HCEC 1CT (cell line): ENCODE measurements around the gene TBC1D24.

Experiments
- DNase-seq: peaks from one replicate; pipeline ENCODE4 v3.0.0-alpha.2; 2017

TBC1D24 gene

DNA sequence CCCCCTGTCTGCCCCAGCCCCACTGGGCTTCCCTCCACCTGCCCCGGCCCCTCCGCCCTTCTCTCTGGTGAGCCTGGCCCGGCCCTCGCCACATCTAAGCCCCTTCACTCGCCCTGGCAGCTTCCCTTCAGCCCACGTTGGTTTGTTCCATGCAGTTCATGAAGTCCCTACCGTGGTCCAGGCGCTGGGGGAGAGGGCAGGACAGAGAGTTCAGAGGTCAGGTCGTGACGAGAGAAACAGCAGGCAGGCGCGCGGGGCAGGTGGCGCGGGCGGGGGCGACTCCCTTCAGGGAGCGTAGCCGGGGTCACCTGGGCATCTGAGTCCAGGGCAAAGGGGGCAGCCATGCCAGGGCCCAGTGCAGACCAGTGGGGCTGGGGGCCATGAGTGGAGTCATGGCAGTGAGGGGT, 23.9 kb upstream of the TBC1D24 start:
- DNase-seq = no peak

DNA sequence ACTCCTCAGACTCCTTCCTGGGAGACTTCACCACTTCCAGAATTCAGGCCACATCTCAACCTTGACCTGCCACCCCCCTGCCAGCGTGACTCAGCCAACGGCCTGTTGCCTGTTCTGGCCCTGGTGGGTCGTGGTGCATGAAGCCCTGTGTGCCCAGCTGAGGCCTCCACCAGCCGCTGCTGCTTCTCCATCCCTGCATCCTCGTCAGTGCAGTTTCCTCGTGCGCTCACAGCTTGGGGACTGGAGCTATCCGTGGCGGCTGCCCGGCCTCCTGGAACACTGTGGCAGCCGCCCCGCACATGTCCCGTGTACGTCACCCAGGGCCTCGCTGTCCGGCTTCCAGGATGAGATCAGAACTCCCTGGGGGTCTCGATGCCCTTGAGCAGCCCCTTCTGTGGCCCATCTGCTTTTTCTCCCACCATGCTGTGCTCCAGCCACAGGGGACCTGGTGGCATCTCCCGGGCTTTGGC, 23.0 kb upstream of the TBC1D24 start:
- no peak for DNase-seq

DNA sequence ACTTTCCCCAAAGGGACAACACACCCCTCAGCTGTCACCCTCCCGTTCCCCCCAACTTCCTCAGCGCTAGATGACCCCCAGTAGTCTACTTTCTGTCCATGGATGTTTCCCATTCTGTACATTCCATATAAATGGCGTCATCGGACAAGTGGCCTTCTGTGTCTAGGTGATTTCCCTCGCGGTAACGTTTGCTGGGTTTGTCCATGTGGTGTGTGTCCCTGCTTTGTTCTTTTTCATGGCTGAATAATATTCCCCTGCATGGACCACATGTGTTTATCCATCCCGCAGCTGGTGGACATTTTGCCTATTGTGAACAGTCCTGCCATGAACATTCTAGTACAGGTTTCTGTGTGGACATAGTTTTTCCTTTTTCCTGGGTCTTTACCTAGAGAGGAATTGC, 22.3 kb upstream of the TBC1D24 start:
- DNase-seq = no peak

DNA sequence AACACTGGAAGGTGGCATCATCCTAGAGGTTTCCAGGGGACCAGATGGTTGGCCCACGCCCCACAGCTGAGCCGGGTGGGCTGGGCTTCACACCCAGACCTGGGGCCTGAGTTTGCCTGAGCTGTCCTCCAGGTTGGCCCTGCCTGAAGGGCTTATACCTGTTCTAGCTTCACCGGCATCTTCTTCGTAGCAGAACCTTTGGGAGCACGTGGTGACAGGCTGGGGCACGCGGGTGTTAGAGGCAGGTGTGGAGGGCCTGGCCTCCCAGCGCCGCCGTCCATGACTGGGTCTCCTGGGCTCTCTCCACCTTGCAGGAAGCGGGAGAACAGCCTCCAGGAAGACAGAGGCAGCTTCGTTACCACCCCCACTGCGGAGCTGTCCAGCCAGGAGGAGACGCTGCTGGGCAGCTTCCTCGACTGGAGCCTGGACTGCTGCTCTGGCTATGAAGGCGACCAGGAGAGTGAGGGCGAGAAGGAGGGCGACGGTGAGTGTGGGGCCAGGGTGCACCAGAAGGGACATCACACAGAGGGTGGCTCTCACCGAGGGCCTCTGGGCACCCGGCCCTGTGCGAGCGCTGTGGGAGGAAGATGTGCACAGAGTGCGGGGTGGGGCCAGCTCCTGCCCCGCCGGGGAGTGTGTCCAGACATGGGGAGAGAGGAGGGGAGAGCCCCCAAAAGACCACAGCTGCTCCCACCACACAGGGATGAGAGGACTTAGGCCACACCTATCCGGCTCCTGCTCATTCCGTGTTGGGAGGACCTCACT, 19.7 kb upstream of the TBC1D24 start:
- no peak for DNase-seq

DNA sequence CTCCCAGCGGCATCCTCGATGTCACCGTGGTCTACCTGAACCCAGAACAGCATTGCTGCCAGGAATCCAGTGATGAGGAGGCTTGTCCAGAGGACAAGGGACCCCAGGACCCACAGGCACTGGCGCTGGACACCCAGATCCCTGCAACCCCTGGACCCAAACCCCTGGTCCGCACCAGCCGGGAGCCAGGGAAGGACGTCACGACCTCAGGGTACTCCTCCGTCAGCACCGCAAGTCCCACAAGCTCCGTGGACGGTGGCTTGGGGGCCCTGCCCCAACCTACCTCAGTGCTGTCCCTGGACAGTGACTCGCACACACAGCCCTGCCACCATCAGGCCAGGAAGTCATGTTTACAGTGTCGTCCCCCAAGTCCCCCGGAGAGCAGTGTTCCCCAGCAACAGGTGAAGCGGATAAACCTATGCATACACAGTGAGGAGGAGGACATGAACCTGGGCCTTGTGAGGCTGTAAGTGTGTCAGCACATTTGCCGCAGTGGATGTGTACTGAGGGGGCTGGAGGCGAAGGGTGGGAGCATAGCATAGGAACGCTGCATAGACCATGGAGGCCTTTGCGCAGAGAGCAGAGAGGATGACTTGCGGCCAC, 18.3 kb upstream of the TBC1D24 start:
- DNase-seq = no peak

DNA sequence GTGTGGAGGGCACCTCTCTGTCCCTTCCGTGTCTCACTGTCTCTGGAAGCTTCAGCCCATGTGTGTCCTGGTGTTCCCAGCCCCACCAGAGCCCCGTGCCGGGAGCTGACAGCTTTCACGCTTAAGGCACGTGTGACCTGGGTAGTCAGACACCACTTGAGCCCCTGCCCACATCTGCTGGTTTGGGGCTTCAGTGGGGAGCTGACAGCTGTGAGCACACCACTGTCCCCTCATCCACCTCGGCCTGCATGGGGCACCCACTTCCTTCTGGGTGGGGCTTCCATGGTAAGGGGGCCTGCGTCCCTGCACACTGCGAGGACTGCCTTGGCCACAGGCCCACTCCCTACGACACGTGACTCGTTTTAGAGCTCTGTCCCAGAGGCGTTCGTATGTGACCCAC, 17.7 kb upstream of the TBC1D24 start:
- DNase-seq = no peak

DNA sequence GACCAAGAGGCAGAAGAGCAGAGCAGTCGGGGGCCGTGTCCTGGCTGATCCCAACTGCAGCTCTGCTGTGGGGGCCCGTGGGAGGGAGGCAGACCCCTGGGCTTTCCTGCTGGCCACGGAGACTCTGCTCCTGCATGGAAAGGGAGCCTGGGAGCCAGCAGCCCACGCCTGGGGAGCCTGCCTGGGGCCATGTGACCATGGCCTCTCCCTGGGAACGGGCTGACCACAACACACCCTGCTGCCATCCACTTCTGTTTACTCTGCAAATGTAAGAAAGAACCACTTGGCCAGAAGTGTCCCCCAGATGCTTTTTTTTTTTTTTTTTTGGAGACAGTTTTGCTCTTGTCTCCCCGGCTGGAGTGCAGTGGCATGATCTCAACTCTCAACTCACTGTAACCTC, 17.0 kb upstream of the TBC1D24 start:
- no peak for DNase-seq

DNA sequence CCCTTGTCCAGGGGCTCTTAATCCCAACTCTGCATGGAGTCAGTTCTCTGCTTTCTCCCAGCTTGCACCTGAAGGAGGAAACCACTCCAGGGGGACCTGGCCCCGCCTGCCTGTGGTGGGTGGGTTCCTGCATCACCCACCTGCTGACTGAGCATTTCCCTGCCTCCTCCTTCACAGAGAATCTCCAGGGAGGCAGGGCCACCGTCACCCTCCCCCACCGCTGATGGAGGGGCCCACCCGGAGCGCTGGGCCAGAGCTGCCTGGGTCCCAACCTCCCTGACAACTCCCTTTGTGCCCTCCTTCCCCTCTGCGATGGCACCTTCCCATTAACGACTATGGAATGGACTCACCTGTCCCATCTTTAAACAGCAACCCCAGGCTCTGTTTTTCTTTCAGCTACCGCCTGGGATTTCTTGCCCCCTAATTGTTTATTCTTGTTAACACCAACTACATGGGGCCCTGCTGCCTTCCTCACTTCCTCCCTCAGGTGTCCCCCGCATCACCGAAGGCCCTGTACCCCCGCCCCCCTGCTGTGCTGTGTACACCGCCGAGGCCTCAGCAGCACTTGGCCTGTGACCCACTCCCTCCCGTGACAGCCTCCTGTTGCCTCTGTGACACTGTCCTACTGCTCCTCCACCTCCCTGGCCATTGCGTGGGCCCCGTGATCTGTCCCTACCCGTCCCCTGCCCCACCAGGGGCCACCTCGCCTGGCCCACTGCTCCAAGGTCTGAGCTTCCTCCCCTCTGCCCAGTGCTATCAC, 15.9 kb upstream of the TBC1D24 start:
- no peak for DNase-seq

DNA sequence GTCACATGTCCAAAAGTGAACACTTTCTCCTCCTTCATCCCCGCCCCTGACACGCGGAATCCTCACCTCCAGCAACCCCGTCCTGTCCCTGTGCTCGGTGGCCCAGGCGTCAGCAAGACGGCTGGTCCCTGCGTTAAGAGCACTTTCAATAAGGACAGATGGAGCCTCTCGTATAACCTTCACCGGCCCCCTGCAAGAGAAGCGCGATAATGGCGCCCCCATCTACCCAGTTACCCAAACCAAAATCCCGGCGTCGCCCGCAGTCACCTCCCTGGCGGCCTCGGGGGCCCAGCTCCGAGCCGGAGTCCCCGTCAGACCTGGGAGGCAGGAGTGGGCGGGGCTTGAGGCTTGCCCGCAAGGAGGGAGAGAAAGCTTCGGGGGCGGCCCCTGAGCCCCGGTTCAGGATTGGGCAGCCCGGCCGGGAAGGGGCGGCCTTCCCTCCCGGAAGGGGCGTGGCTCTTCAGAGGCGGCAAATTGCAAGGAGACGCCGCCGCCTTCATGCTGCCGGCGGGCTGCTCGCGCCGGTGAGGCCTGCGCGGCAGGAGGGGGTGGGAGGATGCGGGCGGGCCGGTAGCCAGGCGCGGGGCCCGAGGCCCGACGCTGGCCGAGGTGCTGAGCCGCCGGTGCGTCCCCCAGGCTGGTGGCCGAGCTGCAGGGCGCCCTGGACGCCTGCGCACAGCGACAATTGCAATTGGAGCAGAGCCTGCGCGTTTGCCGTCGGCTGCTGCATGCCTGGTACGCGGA, 15.1 kb upstream of the TBC1D24 start, which contains the start of gene TEDC2:
TEDC2 (plus strand) TSS at position 463 of the 744 bp plus-strand sequence; CDS start at position 499, 36 bp downstream.
- peak; percentile 93 for DNase-seq

DNA sequence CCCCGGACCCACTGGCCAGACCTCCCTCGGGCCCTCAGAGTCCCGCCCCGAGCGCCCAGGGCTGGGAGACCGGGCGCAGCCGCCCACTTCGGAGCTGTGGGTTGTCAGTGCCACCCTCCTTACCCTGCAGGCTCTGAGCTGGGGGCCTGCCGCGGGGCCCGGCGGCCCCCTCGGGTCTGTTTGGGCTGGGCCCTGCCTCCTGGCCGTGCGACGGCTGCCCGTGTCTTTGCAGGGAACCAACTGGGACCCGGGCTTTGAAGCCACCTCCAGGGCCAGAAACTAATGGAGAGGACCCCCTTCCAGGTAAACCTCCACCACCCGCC, 14.6 kb upstream of the TBC1D24 start:
- DNase-seq = no peak

DNA sequence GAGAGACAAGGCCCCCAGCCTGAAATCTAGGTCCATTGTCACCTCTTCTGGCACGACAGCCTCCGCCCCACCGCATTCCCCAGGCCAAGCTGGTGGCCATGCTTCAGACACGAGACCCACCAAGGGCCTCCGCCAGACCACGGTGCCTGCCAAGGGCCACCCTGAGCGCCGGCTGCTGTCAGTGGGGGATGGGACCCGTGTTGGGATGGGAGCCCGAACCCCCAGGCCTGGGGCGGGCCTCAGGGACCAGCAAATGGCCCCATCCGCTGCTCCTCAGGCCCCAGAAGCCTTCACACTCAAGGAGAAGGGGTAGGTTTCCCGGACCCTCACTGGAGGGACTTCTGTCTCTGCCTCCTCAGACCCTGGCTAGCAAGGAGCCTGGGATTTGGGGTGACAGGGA, 14.0 kb upstream of the TBC1D24 start:
- DNase-seq = no peak

DNA sequence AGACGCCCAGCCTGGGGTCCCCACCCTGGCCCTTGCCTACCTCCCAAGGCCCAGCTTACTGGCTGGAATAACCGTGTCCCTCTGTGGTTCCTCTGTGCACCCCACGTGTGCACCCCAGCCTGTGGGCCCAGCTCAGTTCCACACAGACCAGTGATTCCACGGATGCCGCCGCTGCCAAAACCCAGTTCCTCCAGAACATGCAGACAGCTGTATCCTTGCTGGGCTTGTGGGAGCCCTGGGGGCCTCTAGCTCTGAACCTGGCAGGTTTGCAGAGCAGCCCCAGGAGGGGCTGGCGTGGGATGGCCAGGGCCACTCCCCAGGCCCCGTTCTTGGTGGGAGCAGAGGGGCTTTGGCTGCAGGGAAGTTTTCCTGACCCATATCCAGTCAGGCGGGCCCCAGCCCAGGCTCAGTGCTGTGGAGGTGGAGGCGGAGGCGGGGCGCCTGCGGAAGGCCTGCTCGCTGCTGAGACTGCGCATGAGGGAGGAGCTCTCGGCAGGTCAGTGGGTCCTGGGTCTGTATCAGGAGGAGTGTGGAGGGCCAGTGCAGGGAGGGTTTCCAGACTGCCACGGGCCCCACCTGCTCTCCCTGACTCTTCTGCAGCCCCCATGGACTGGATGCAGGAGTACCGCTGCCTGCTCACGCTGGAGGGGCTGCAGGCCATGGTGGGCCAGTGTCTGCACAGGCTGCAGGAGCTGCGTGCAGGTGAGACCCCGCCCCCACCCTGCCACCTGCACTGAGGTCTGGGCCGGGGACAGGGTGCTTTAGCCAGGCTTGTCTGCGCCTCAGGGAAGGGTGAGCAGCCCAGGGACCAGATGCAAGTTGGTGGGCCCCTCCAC, 12.7 kb upstream of the TBC1D24 start:
- no peak for DNase-seq

DNA sequence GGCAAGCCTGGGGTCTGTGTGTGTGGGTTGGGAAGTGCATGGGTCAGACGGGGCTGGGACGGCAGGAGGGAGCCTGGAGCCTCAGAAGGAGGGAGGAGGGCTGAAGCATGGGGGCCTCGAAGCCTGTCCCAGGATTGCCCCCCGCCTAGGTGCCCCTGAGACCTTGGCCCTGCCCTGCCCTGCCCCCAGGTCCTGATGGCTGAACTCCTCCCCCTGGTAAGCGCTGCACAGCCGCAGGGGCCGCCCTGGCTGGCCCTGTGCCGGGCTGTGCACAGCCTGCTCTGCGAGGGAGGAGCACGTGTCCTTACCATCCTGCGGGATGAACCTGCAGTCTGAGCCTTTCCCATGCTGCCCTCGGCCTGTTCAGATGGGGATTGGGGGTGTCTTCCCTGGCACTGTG, 10.6 kb upstream of the TBC1D24 start:
- DNase-seq = no peak

DNA sequence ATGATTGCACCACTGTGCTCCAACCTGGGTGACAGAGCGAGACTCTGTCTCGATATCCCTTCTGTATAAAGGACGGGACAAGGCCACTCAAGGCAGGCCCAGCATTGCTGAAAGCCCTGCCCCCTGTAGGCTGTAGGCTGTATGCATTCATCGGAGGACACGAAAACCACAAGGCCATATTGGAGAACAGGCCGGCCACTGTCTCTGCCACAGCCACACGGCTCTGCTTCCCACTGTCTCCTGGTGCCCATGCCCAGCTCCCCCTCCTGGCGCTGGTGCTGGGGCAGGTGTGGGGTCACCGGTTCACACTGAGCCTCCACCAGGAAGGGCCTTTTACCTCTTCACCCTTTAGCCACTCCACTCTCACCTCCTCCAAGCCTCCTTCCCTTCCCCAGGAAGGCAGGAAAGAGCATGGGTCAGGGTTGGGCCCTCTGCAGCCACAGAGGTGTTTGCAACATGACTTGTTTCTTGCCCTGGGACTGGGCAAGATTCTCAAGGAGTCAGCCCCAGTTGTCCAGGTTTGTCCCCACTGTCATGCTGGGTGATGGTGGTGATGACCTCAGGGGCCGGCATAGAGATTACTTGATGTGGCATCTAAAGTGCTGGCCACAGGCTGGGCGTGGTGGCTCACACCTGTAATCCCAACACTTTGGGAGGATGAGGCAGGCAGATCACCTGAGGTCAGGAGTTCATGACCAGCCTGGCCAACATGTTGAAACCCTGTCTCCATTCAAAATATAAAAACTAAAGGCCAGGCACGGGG, 9.1 kb upstream of the TBC1D24 start:
- no peak for DNase-seq

DNA sequence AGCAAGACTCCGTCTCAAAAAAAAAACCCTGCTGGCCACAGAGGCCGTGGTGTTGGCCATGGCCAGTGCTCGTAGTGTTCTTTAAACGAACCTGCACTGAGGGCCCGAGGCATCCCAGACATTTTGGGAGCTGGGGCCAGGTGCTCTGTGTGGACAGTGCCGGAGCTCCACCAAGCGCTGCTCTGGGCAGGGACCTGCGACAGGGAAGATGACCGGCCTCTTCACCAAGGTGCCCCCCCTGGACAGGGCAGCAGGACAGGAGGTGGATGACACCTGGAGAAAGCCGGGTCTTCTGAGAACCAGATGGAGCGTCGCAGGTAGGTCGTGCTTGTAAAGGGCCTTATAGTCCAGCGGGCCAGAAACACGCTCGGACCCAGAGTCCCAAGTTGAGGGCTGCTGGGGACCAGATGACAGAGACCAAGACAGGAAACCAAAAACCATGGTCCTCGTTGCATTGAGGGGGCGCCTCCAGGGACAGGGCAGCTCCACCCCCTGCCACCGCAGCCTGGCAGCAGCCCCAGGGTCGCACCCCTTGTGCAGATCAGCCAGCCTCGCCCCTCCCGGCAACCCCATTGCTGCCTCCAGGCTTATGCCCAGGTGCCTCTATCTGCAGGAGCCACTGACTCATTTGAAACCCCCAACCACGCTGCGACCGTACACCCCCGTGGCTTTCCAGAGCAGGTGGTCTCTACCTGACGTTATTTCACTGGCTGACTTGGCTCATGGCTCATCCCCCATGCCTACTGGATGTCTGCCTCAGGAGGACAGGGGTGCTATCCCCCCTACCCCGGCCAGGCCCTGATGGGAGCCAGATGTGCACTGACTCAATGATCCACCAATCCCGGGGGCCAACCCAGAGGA, 8.0 kb upstream of the TBC1D24 start:
- no peak for DNase-seq

DNA sequence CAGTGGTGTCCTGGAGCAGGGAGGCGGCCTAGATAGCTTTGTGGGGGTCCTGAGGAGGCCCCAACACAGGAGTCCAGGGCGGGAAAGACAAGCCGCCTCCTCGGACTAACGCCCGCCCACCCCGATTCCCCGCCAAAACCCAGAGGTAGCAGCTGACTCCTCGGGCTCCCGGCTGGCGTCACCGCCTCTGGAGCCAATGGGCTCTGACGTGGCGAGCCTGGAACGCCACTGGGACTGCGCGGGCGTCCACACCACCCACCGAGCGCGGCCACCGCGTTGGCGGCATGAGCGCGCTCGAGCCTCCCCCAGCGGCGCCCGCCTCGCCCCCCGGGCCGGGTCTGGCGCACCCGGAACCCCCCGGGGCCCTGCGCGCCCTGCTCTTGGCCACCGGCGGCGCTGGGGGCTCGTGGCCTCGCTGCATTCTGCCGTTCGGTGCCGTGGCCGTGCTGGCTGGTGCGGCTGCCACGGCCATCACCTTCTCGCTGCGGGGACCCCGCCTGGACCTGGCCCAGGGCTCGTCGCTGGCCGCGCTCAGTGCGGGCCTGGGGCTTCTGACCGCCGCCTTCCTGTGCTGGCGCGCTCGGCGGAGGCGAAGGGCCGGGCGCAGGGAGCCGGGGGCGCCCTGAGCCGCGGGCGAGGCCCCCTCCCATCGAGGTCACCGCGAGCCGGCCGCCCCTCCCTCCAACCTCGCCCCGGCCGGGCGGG, 7.2 kb upstream of the TBC1D24 start:
- DNase-seq = peak; percentile 71

DNA sequence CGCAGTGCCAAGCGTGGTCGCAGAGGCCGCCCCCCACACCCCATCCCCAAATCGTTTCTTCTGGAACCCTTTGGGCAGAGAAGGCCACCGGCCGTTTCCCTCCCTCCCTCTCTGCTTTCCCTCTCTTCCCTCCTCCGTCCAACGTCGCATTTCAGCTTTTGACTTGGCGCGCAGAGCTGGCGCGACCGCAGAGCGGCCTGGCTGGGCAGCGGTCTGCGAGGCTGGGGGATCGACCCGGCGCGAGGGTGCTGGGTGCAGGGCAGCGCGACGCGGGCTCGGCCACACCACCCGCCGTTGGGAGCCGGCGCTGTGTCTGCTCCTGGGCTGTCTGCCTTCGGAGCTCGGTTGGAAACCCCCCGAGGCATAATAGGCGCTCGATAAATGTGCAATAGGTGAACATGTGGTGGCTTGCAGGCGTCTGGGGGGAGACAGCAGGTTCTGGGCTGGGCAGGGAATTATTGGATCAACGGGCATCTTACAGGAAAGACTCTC, 6.6 kb upstream of the TBC1D24 start:
- no peak for DNase-seq

DNA sequence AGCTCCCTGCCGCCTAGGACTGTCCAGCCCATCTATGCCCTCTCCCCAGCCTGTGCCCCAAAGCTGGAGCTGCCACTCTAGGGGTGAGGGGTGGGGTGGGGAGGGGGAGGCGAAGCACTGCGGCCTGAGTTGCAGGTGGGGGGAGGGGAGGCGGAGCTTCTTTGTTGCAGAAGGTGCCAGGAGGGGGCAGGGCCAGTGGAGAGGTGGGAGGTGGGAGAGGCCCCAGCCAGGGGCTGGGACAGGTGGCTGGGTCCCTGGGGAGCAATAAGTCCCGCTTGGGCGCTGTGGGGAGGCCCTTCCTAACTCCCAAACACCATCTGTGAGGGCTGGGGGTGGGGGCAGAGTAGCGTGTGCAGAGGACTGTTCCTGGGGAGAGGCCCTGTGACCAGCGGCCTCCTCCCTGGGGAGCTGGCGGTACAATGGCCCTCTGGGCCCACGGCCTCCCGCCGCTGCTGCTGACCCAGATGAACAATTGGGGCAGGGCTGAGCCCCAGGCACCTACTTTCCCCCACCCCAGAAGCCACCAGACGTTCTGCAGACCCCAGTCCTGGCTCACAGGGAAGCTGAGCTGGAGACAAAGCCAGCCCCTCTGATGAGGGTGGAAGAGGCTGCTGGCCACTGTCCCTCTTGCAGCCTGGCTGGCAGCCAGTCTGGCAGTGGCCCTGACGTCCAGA, 6.1 kb upstream of the TBC1D24 start:
- DNase-seq = no peak
